ENCODE results near the gene CDKN2D. TPM values are rescaled to one million over a fixed set of nuclear protein-coding genes. Genes with fewer than 3 reads are reported as not detected.

The CDKN2D gene
- total and polyA plus RNA-seq, 2 experiments from 2014 or later, result 6.4 to 13.9 TPM

DNA sequence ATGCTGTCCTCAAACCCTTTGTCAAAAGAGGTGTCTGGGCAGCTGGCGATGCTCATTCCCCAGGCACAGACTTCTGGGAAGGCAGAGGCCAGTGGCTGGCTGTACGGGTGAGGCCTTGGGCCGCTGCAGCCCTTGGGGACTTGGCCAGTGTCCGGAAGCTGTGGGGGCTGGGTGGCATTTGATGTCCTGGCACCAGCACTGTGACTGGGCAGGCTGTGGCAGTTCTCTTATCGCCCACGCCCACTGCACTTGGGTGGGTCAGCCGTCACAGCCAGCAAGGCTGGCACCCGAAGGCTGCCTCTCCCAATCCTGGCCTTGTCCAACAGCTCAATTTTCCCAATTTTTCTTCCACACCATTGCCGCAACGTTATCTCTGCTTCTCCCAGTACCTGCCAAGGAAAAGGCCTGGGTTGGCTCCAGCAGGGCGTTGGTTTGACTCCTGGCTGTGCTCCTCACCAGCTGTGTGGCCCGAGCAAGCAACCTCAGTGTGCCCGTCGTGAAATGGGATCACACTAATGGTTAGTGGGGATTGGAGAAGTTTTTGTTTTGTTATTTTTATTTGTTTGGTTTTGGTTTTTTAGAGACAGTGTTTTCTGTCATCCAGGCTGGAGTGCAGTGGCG, 43.8 kb upstream of the CDKN2D start:
- Histone ChIP-seq H4K20me1 (ENCODE audit: insufficient read depth, poor library complexity, severe bottlenecking) (no peaks in the 10 kb centered on the region), H3K9me3 (ENCODE audit: low read depth) (no peaks in the 10 kb centered on the region), H3K27ac (no peak overlapping the region), H3K4me3 (no peak overlapping the region), H3K4me1 (ENCODE audit: insufficient read depth) (peaks cover 6% of the 10 kb centered on the region), H3K4me2 (no peak overlapping the region), H3K9me2 (replicated peaks; ENCODE audit: insufficient read depth) (no peaks in the 10 kb centered on the region), H3K36me3 (replicated peaks; ENCODE audit: insufficient read depth, low read depth) (no peaks in the 10 kb centered on the region), H2AFZ (no peak overlapping the region), H3K27me3 (no peaks in the 10 kb centered on the region), H3K79me2 (no peaks in the 10 kb centered on the region)
- WGBS (ENCODE audit: low lambda C conversion rate, missing lambda C conversion rate), result 94% methylated on average over 15 of the region's 15 CpGs
- no peak for DNase-seq (ENCODE audit: low spot score)
- TF ChIP-seq EZH2phosphoT487 (IDR thresholded peaks at IDR 0.05; ENCODE audit: low read depth, severe bottlenecking, unreplicated experiment) (no peak), EZH2 (IDR thresholded peaks at IDR 0.05; ENCODE audit: borderline replicate concordance) (no peak)
- TF ChIP-seq, protein P1, sequence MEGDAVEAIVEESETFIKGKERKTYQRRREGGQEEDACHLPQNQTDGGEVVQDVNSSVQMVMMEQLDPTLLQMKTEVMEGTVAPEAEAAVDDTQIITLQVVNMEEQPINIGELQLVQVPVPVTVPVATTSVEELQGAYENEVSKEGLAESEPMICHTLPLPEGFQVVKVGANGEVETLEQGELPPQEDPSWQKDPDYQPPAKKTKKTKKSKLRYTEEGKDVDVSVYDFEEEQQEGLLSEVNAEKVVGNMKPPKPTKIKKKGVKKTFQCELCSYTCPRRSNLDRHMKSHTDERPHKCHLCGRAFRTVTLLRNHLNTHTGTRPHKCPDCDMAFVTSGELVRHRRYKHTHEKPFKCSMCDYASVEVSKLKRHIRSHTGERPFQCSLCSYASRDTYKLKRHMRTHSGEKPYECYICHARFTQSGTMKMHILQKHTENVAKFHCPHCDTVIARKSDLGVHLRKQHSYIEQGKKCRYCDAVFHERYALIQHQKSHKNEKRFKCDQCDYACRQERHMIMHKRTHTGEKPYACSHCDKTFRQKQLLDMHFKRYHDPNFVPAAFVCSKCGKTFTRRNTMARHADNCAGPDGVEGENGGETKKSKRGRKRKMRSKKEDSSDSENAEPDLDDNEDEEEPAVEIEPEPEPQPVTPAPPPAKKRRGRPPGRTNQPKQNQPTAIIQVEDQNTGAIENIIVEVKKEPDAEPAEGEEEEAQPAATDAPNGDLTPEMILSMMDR (IDR thresholded peaks at IDR 0.05; ENCODE audit: poor library complexity), result no peak

DNA sequence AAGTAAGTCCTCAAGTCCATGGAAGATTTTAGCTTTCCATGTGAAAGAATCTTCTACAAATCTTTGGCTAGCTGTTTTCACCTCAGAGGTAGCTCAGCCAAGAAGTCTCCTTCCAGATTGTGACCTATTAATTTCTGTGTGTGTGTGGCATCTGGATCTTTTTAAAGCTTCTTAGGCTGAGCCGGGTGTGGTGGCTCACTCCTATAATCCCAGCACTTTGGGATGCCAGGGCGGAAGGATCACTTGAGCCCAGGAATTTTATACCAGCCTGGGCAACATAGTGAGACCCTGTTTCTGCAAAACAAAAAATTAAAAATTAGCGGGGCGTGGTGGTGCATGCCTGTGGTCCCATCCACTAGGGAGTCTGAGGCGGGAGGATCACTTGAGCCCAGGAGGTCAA, 43.1 kb upstream of the CDKN2D start:
- WGBS (ENCODE audit: low lambda C conversion rate, missing lambda C conversion rate), result 86% methylated on average over 5 of the region's 5 CpGs
- Histone ChIP-seq H3K9me3 (ENCODE audit: low read depth) (no peaks in the 10 kb centered on the region), H2AFZ (no peak overlapping the region), H3K4me2 (no peak overlapping the region), H3K36me3 (replicated peaks; ENCODE audit: insufficient read depth, low read depth) (no peaks in the 10 kb centered on the region), H3K27ac (no peak overlapping the region), H3K27me3 (no peaks in the 10 kb centered on the region), H3K4me1 (ENCODE audit: insufficient read depth) (no peaks in the 10 kb centered on the region), H3K79me2 (no peaks in the 10 kb centered on the region), H3K4me3 (no peak overlapping the region), H3K9me2 (replicated peaks; ENCODE audit: insufficient read depth) (no peaks in the 10 kb centered on the region), H4K20me1 (ENCODE audit: insufficient read depth, poor library complexity, severe bottlenecking) (no peaks in the 10 kb centered on the region)
- DNase-seq (ENCODE audit: low spot score), result no peak
- TF ChIP-seq EZH2phosphoT487 (IDR thresholded peaks at IDR 0.05; ENCODE audit: low read depth, severe bottlenecking, unreplicated experiment), result no peak

DNA sequence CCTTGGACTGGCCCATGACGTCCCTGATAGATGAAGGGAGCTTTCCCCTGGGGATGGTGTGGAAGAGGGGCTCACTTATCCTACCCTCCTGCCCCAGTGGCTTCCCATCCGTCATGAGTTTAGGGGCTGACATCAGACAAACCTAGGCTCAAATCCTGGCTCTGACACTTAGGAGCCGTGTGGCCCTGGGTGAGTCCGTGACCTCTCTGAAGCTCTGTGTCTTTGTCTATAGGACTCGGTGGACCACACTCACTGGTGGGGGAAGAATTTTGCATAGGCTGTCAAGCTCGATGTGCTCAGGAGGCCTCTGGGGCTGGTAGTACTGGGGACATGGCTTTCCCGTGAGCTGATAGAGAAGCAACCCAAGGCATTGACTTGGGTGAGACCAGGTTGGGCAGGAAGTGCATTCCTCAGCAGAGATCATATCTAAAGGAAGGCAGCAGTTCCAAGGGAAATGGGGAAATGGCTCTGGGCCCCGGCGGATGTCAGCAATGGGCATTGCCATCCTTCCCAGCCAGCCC, 35.7 kb upstream of the CDKN2D start:
- peak overlapping the region; percentile 95 for H3K4me2 ChIP-seq

More for the DNA sequence above, 35.7 kb upstream of the CDKN2D start:
- no peak for DNase-seq (ENCODE audit: low spot score)
- H3K36me3 ChIP-seq (replicated peaks; ENCODE audit: insufficient read depth, low read depth), result no peaks in the 10 kb centered on the region
- no peaks in the 10 kb centered on the region for H4K20me1 ChIP-seq (ENCODE audit: insufficient read depth, poor library complexity, severe bottlenecking)
- H2AFZ ChIP-seq, result no peak overlapping the region
- H3K27ac ChIP-seq, result peak overlapping the region; percentile 79
- H3K27me3 ChIP-seq, result no peaks in the 10 kb centered on the region
- H3K9me2 ChIP-seq (replicated peaks; ENCODE audit: insufficient read depth), result no peaks in the 10 kb centered on the region
- 67% methylated on average over 9 of the region's 9 CpGs for WGBS (ENCODE audit: low lambda C conversion rate, missing lambda C conversion rate)
- H3K79me2 ChIP-seq, result peaks cover 17% of the 10 kb centered on the region
- peaks cover 8% of the 10 kb centered on the region for H3K4me1 ChIP-seq (ENCODE audit: insufficient read depth)
- no peak overlapping the region for H3K4me3 ChIP-seq
- TF ChIP-seq EZH2 (IDR thresholded peaks at IDR 0.05; ENCODE audit: borderline replicate concordance) (no peak), EZH2phosphoT487 (IDR thresholded peaks at IDR 0.05; ENCODE audit: low read depth, severe bottlenecking, unreplicated experiment) (no peak)
- TF ChIP-seq, protein P1 (IDR thresholded peaks at IDR 0.05; ENCODE audit: poor library complexity), result no peak
- H3K9me3 ChIP-seq (ENCODE audit: low read depth), result no peaks in the 10 kb centered on the region

Data from hepatocyte (in vitro differentiated cells).